Measurements from ENCODE around the gene C2orf69. TPM values are rescaled to one million over a fixed set of nuclear protein-coding genes. Genes with fewer than 3 reads are reported as not detected.

The C2orf69 gene
- total RNA-seq, 1 donor from 2014 or later, result 6.9 TPM

DNA sequence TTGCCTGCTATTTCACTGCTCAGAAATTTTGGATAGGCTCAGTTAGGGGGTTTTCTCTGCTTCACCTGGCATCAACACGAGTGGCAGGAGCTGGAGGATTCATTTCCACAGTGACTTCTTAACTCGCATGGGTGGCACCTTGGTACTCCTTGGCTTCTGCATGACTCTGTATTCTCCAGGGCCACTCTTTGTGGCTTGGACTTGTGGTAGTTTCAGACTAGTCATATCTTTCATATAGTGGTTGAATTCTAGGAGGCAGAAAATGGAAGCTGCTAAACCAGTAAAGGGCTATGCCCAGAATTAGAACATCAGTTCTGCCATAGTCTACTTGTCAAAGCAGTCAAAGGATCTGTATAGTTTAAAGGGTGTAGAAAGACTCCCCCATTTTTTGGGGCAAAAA, 51.1 kb downstream of the C2orf69 start:
- no peak for DNase-seq (ENCODE audit: low spot score)
- no peak for ATAC-seq

DNA sequence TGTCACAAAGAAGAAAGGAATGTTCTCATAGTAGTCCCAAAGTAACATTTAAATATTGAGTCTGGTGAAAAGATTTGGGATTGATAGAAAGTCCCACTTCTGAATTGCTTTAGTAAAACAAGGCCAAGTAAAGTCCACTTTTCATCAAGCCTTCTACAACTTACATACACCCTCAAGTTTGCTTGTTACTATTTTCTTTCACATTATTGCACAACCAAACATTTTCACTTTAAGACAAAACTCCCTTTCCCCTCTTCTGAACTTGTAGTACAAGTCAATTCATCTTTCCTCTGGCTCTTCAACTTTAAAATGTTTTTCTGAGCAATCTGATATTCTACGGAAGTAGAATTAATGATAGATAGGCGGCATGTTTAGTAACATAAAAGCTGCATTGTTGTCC, 55.3 kb downstream of the C2orf69 start:
- no peak for DNase-seq (ENCODE audit: low spot score)
- ATAC-seq, result no peak

DNA sequence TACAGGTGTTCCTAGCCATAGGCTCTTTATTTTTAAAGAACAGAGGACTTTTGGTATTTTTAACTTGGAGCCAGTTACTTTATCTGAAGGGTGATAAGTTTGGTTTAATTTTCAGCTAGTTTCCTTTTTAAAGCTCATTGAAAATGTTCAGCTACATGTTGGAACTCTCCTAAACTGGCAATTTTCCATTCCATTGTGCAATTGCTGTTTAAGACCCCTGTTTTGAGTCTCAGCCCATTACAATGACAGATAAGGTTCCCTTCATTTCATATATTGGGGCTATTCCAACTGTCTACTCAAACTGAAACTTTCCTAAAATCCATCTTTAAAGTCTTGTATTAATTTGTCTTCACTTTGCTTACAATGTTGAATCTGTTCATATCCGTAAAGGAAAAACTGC, 55.9 kb downstream of the C2orf69 start:
- no peak for ATAC-seq
- DNase-seq (ENCODE audit: low spot score), result no peak

DNA sequence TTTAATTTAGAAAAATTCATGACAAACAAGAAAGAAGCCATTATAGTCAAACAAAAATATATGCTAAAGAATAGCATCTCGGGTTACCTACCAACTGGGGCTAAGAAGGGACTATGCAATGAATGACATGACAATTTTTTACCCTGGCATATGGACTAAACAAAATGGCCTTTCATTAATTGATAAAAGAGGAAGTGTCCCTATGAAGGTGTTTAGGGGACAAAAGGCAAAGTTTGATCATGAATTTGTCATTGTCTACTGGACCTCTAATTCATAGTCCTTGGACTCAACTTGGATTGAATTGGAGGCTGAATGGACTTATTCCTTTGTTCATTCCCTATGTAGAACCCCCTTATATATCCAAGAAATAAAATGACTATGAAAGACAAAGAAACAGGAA, 57.0 kb downstream of the C2orf69 start:
- ATAC-seq (no peak), DNase-seq (ENCODE audit: low spot score) (no peak)

DNA sequence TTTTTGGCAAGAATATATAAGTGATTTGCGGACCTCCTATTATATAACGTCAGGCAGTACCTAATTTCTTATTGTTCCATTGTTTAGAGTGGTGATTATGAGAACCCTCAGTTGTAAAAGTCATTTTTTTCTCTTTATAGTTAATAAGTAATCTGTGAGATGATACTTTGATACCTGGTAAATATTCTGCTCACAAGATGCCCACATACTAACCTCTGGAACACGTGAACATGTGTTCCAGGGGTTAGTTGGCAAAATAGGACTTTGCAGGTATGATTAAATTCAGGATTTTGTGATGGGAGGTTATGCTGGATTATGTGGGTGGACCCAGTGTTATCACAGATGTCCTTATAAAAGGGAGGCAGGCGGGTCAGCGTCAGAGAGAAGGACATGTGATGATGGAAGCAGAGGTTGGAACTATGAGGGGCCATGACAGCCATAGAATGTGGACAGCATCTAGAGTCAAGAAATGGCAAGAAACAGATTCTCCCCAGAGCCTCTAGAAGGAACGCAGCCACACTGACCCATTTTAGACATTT, 61.1 kb downstream of the C2orf69 start:
- DNase-seq (ENCODE audit: low spot score), result peak; percentile 68
- ATAC-seq, result peak; percentile 79

DNA sequence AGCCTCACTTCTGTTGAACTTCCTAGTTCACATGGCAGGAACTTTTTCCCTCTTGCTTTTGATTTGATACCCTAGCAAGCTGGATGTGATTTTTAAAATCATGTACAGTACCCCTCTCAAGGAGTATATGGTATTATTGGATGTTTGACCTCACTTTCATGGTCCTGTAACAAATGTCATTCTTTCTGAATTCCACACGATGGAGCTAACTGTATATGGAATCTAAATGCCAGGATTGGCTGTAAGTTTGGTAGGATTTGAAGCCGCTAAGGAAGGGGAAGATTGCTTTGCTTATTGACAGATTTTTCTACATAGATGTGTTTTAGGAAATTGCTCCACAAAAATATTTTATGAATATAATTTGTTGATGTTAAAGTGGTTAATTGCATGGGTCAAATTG, 62.6 kb downstream of the C2orf69 start:
- ATAC-seq, result peak; percentile 60

DNA sequence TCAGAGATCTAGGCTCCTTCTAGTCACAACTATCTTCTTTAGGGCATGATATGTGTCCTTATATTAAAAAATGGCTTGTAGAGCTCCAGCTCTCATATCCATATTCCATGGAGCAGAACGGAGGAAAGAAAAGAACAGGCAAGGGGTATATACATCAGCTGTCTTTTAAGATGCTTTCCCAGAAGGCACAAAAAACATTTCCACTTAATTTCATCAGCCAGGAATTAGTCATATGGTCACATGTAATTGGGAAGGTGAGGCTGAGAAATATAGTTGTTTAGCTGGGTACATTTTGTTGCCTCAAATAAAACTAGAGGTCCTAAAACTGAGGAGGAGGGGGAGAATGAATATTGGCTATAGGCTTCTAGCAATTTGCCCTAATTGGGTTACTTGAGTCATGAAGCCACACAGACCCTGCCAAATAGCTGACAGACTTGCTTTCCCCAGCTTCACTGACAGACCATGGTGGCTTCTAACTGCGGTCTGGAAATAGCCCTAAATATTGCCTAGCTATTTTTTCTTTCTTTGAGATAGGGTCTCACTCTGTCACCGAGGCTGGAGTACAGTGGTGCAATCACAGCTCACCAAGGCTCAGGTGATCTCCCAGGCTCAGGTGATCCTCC, 64.3 kb downstream of the C2orf69 start:
- ATAC-seq (no peak), DNase-seq (ENCODE audit: low spot score) (no peak)

More for the DNA sequence above, 62.6 kb downstream of the C2orf69 start:
- DNase-seq (ENCODE audit: low spot score), result no peak

Other genes with a start within 250 kb of the C2orf69 start
- 7.8 TPM for gene FTCDNL1, start 60.1 kb upstream of the C2orf69 start, total RNA-seq
- 3.7 TPM for gene TYW5, start 44.2 kb downstream of the C2orf69 start, total RNA-seq
- gene MAIP1, start 44.3 kb downstream of the C2orf69 start, total RNA-seq, result 29.5 TPM

Measured in left lobe of liver (tissue), 2 donors.